HG03571 (cell line): Measurements from ENCODE around the gene RNASEH2B.

Experiments used
- ATAC-seq: cut with Tn5 transposase; IDR thresholded peaks from one replicate; pipeline ENCODE4 v1.9.1; 2021; ENCODE audit not compliant: unreplicated experiment

The RNASEH2B gene

DNA sequence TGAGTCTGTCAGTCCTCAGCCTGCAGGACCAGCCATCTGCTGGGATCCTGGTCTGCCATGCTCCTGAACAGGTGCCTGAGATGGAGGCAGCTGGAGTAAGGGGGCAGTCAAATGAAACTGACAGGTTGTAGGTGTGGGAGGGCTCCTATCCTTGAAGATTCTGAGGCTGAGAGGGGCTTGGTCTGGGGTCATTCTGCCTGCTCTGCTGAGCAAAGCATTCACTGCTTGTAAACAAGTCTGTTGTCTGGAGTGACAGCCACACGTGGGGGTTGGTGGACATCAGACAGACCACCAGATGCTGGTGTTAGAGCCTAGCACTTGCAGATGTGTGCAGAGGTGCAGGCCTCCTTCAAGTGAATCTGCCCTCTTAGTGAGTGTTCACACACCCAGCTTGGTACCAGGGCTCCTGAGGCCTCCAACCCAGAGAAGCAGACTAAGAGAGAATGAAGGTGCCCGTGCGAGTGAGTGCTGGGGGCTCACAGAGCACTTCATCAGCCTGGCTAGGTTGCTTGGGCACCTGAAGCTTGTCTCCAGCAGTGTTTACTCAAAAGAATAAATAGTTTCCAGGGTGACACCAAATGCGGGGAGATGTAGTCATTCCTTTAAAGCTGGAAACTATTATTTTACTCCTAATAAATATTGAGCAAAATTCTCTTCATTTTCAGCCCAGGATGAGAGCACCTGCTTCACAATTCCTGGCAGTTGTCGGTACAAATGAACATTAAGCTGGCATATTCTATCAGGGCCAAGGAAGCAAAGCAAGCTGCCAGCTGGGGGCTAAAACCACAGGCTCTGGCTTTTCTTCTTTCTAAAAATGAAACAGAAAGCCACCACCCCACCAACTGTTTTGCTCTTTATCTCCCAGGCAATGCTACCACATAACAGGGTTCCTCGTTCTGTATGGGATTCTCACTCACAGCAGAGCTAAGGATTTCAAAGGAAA, 82.3 kb downstream of the RNASEH2B start:
- ATAC-seq = peak; percentile 76

DNA sequence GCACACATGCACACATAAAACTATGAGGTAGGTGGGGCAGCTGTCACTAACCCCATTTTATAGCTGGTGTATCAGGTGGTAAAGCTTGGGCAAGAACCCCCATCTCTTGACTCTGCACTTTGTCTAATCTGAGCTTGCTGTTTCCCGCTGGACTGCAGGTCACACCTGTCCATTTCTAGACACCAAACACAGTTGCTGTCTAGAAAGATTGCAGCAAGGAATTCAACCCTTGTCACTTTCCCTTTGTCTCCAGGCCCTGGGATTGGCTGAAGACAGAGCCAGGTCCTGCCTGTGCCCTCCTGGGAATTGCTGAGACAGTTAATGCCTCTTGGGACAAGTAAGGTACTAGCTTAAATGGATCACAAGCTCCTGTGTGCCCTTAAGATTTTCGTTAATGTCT, 83.8 kb downstream of the RNASEH2B start:
- no peak for ATAC-seq

DNA sequence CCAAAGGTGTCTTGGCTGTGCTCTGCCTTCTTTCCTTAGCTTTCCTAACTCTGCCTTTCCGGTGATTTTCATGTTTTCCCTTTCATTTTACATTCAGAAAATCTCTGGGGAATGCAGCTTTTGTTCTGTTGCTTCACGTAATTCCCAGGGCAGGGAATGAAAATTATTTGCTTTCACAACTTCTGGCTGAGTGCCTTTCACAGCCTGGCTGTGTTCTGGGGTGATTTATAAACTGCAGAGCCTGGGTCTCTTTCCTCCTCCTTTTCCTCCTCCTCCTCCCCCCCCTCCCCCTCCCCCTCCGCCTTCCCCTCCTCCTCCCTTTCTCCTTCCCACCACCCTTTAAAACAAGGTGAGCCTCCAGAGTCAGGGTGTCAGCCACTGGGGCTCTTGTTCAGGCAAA, 84.3 kb downstream of the RNASEH2B start:
- ATAC-seq = no peak

DNA sequence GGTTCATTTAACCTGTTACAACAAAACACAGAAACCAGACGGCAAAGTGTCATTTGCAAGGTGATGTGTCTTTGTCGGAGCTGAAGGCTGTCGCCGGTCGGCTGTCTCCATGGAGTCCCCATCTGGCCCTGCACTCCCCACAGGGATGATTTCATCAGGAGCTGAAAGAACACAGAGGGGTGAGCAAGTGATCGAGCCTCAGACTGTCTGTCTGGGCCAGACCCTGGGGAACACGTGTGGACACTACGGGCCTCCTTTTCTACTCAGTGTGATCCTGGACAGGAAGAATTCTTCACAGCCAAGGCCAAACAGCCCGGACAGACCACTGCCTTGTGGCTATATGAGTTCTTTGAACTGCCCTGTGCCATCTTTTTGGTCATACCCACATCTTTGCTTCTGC, 85.1 kb downstream of the RNASEH2B start:
- no peak for ATAC-seq

DNA sequence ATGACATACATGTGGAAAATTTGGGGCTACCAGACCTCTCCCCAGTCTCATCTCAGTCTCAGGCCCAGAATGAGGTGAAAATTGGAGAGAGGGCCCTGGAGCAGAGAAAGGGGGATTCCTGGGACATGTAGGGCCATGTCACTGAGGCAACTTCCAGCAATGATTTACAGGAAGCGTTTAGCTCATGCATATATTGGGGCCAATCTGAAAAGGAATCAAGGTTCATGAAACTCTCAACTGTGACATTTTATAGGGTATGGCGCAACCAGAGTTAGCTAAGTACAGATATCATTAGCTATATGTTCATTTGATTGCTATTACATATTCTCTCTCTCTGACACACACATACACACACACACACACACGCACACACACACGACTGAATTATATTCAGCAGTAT, 86.3 kb downstream of the RNASEH2B start:
- ATAC-seq = no peak

DNA sequence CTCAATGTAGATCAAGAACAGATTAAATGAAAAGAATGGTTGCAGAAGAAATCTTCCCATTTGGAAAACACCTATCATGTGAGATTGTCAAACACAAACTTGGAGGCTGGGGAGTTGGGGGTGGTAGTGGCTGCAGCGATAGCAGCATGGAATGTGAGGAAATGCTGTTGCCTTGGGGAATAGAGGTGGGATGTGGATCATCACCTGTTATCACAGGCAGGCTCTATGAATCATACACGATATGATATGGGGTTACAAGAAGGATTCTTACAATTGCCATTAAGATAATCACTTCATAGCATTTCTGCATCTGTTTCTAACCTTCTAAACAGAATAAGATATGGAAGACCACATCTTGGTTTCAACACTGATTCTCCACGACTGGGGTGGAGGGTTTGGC, 88.7 kb downstream of the RNASEH2B start:
- ATAC-seq = no peak

DNA sequence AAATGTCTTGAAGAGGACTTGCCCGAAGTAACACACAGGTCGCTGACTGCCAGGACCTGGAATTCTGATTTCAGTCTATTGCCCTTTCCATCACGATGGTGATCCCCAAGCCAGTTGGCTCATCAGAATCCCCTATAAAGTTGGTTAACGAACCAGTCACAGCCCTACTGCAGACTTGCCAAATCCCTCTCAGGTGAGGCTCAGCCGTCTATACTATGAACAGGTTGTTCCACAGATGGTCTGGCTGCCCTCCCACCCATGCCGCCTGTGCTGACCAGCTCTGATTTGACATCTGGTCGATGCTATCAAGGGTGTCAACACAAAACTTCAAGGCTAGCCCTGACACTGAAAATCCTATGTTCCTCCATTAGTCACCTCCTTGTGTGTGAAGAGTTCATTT, 90.0 kb downstream of the RNASEH2B start:
- ATAC-seq = no peak

DNA sequence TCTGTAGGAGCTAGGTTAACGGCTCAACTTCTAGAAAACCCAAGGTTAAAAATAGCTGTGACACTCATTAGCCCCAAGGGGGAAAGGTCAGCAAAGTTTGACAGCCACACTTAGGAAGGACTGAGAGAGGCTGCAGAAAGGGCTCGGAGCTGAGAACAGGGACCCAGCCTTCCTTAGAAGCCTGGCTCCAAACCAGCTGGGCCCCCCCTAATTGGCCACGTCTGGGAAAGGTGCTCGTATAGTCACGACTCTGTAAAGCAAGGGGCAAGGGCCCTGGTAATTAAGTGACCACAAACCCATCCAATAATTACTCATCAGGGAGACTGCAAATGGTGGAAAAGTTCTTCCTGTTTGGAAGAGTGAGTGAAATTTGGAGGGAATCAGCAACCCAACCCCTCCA, 90.5 kb downstream of the RNASEH2B start:
- no peak for ATAC-seq

DNA sequence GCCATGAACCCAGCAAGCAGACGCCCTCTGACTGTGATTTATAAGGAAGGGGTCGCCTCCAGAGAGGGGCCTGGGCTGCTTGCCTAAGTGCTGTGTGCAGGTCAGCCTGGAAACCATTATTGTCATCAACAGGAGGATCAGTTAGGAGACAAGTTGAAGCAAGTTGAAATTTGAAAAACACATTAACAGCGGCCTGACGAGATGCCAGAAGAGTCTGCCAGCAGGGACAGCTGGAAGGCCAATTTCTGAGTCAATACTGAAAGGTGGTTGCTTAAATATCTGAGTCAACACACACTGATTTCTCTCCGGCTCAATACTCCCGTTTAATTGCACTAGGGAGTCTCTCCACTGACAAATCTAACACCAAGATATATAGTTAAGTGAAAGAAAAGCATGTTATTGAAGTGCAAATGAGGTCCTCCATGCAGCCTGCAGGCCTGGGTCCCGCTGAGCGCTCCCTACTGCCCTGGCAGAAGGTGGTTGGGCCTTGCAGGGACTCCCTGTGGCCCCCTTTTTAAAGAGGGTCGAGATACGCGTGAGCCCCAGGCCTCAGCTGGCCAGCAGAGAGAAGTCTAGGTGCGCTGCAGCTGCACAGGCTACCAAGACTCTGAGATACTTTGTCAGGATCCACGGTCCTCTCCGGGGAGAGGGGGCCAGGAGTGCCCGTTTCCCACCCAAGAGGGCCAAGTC, 91.1 kb downstream of the RNASEH2B start:
- no peak for ATAC-seq

DNA sequence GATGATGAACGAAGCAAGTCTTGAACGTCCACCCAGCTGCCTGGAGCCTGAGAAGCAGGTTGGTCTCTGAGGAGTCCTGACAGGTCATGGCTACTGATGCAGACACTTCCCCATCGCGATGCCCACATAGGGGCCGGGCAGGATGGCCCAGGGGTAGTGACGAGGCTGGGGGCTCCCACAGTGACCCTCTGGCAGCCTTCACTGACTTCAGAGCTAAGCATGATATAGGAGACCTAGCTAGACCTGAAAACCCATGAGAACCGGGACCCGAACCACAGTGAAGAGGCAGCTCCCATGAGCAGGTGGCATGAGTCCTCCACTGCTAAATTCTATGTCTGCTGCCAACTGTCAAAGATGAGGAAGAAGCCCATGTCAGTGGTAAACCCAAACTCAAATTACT, 91.7 kb downstream of the RNASEH2B start:
- no peak for ATAC-seq

DNA sequence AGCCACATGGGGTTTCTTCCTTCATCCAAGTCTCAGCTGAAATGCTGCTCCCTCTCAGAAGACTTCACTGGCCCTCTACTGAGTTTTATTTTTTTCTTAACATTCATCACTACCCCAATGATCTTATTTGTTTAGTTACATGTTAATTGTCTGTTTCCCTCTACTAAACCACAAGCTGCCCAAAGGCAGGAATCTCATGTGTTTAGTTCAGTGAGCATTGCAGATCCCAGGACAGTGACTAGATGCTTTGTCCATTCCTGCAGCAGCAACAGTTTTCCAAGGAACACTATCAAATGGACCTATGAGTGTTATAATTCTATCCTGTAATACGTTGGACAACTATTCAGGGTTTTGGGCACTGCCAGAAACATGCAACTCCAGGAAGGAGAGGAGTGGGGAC, 93.1 kb downstream of the RNASEH2B start:
- no peak for ATAC-seq

DNA sequence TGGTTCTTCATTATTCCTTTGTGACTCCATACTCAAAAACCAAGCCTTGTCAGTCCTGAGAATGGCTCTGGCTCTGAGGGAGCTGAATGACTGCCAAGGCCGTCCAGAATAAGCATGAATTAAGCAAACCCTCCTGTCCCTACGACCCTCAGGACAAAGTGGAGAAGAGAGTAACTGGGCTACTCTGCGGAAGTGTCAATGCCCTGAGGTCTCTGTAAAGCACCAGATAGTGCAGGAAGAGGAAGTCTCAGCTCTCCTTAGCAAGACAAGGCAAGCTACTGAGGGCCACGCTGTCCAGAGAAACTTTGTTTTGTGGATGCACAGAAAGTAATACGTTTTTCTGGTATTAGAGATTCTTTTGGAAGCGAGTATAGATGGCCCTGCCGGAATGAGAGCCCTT, 94.1 kb downstream of the RNASEH2B start:
- ATAC-seq = no peak

DNA sequence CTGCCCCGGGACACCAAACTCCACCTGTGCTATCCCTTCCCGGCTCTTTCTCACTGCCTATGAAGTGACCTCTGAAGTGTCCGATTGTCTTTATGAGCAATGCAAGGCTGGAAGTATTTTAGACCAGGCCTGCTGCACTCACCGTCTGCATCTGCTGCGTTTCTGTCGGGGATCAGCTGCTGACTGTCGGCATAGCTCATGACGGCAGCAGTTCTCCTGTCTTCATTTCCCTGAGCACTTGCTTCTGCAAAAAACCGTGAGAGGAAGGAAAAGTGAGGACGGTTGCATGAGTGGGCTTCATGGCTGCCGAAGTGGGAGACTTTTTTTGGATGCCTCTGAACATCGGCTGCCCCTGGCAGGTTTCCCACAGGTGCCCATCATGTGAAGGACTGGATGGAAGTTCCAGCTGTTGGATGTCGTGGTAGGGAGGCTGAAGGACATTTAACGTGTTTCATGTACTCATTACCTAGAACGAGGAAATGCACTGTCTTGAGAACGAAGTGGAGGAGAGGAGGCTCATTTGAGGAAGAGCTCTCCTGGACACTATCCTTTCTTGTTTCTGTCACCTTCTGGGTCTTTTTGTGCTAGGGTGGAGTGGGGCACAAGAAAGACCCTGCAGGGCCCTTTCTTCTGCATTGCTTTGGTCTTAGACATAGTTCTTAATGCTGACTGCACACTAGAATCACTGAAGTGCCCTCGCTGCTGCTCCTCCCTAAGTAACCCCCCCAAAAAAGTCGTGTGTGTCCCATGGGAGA, 94.7 kb downstream of the RNASEH2B start:
- ATAC-seq = no peak

DNA sequence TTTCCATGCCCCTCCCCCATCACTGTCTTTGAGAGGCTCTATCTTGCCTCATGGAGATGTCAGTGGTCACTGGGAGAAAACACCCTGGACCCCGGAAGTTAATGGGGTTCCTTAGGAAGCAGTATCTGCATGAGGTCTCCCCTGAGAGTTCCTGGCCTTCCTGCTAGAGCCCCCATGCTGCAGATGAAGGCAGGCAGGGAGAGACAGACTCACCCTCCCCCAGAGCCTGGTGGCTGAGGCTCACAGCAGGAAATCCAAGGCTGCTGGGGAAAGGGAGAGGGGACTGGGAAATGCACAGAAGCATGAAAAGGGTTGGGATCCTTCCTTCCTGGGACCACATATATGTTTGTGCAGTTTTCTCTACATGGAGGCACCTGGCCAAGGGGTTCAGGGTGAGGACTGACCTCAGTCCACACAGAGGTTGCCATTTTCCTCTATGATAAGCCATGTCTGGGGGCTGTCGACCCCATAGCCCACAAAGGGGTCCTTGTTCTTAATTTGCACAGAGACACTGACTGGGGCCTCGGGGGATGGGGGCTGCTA, 95.4 kb downstream of the RNASEH2B start:
- no peak for ATAC-seq

DNA sequence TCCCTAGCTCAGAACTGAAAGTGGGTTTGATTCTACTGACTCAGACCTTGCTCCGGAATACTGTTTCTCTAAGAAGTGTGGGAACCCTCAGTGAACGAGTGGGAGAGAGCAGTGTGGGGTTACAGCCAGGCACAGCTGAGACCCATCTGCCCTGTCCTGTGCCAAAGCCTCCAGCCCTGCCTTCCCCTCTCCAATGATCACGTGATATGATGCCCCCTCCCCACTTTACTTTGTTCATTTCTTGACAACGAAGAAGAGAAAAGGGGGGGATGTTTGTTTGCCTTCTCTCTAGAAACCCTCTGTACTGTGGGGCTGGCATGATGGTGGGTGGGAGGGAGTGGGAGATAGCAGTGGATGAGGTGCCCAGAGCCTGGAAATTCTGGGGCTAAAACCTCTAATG, 96.0 kb downstream of the RNASEH2B start:
- no peak for ATAC-seq
